ENCODE results near the gene STX11.

Gene STX11

DNA sequence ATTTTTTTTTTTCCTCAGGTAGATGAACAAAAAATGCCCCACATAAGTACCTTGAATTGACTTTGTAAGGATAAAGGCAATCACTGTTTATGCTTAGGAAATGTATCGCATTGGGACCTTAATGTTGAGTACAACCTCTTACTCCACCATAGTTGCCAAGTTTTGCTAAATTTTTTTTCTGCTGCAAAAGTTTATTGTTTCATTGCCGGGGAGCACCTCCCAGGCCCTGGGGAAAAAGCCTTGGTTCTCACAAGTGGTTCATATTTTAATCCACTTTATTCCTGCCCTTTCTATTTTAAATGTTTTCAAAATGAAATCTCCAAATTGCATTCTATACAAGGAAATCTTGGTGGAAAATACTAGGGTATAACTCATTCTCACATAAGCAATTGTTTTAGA is 82.5 kb downstream of the STX11 start:
- Histone ChIP-seq H3K27me3 (ENCODE audit: insufficient read depth, low read depth, severe bottlenecking) (no peaks in the 10 kb centered on the region), H3K4me3 (ENCODE audit: low read depth, low read length) (no peak overlapping the region), H3K9me3 (ENCODE audit: severe bottlenecking) (no peaks in the 10 kb centered on the region), H3K27ac (no peak overlapping the region), H3K36me3 (no peaks in the 10 kb centered on the region)
- DNase-seq = no peak
- TF ChIP-seq, protein P1, sequence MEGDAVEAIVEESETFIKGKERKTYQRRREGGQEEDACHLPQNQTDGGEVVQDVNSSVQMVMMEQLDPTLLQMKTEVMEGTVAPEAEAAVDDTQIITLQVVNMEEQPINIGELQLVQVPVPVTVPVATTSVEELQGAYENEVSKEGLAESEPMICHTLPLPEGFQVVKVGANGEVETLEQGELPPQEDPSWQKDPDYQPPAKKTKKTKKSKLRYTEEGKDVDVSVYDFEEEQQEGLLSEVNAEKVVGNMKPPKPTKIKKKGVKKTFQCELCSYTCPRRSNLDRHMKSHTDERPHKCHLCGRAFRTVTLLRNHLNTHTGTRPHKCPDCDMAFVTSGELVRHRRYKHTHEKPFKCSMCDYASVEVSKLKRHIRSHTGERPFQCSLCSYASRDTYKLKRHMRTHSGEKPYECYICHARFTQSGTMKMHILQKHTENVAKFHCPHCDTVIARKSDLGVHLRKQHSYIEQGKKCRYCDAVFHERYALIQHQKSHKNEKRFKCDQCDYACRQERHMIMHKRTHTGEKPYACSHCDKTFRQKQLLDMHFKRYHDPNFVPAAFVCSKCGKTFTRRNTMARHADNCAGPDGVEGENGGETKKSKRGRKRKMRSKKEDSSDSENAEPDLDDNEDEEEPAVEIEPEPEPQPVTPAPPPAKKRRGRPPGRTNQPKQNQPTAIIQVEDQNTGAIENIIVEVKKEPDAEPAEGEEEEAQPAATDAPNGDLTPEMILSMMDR (IDR thresholded peaks at IDR 0.05; ENCODE audit: low read depth, low read length) = no peak

DNA sequence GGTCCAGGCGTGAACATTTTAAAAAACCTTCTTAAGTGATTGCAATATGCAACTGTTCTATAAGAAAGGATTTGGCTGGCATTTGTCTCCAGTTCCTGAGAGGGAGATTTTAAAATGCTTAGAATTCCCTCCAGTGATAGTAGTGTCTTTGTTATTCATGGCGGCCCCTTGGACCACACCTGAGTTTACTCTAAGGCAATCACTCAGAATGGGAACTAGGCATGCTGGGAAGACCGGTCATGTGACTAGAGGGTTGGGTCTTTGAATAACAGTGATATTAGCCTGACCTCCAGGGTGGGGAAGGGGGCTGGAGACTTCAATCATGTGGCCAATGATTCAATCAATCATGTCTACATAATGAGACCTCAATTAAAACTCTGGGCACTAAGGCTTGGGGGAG is 84.1 kb downstream of the STX11 start:
- no peaks in the 10 kb centered on the region for H3K27me3 ChIP-seq (ENCODE audit: insufficient read depth, low read depth, severe bottlenecking)
- no peak overlapping the region for H3K4me3 ChIP-seq (ENCODE audit: low read depth, low read length)
- TF ChIP-seq, protein P1 (IDR thresholded peaks at IDR 0.05; ENCODE audit: low read depth, low read length) = no peak
- no peak overlapping the region for H3K27ac ChIP-seq
- no peaks in the 10 kb centered on the region for H3K9me3 ChIP-seq (ENCODE audit: severe bottlenecking)
- DNase-seq = no peak
- no peaks in the 10 kb centered on the region for H3K36me3 ChIP-seq

DNA sequence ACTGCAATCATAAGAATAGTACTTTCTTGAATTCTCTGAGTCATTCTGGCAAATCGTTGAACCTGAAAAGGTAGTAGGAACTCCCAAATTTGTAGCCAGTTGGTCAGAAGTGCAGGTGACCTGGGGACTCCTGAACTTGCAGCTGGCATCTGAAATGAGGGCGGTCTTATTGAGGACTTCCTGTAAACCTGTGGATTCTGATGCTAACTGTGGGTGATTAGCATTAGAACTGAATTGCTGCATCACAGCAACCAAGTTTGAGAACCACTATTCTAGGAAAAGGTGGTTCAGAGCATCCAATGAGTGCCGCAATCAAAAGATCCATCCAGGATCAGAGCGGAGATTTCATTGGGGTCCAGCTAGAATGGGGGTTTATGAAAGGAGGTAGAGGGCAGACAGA is 84.6 kb downstream of the STX11 start:
- Histone ChIP-seq H3K36me3 (no peaks in the 10 kb centered on the region), H3K27me3 (ENCODE audit: insufficient read depth, low read depth, severe bottlenecking) (no peaks in the 10 kb centered on the region), H3K9me3 (ENCODE audit: severe bottlenecking) (no peaks in the 10 kb centered on the region), H3K27ac (no peak overlapping the region), H3K4me3 (ENCODE audit: low read depth, low read length) (no peak overlapping the region)
- TF ChIP-seq, protein P1 (IDR thresholded peaks at IDR 0.05; ENCODE audit: low read depth, low read length) = no peak
- DNase-seq = no peak
